MCF 10A (cell line): ENCODE measurements around the gene ADGRA3. TPM values are rescaled to one million over a fixed set of nuclear protein-coding genes. Genes with fewer than 3 reads are reported as not detected.

ENCODE experiments used
- BruUV-seq: library from RNA; stranded (reverse); fragments of 400-500 nt; replicated peaks from 2 replicates; lab custom pipeline; 2021; lab: Mats Ljungman, UMichigan
- CTCF ChIA-PET: fragments of 300-600 bp; sonication (Branson Sonifier 250); formaldehyde crosslinking; extraction: SDS; loops from one replicate; lab custom pipeline; 2021; ENCODE audit warnings: antibody characterized with exemption, inconsistent platforms; lab: Yijun Ruan, JAX
- POLR2A ChIA-PET: fragments of 300-600, 350-650 bp; sonication (Branson Sonifier 250); formaldehyde crosslinking; extraction: SDS; loops from one replicate; lab custom pipeline; 2020; ENCODE audit warnings: antibody characterized with exemption, inconsistent platforms; lab: Yijun Ruan, JAX
- DNase-seq: peaks from one replicate; pipeline ENCODE4 v3.0.0-alpha.2; 2018; ENCODE audit not compliant: unreplicated experiment
- H3K27ac Mint-ChIP-seq: one replicate; pipeline ENCODE4 v1.8.0; 2022; ENCODE audit warnings: mild to moderate bottlenecking, low read depth, mixed read lengths; ENCODE audit not compliant: unreplicated experiment
- H3K27me3 Mint-ChIP-seq: one replicate; pipeline ENCODE4 v1.8.0; 2022; ENCODE audit warnings: mixed read lengths; ENCODE audit not compliant: insufficient read depth, unreplicated experiment
- H3K36me3 Mint-ChIP-seq: one replicate; pipeline ENCODE4 v1.8.0; 2022; ENCODE audit warnings: mild to moderate bottlenecking, moderate library complexity, mixed read lengths; ENCODE audit not compliant: insufficient read depth, unreplicated experiment
- H3K4me1 Mint-ChIP-seq: one replicate; pipeline ENCODE4 v1.8.0; 2022; ENCODE audit warnings: mixed read lengths; ENCODE audit not compliant: insufficient read depth, unreplicated experiment
- H3K4me3 Mint-ChIP-seq: one replicate; pipeline ENCODE4 v1.8.0; 2022; ENCODE audit warnings: mild to moderate bottlenecking, moderate library complexity, mixed read lengths; ENCODE audit not compliant: unreplicated experiment
- H3K9me3 Mint-ChIP-seq: one replicate; pipeline ENCODE4 v1.8.0; 2022; ENCODE audit warnings: mixed read lengths; ENCODE audit not compliant: unreplicated experiment
- CTCF ChIP-seq: fragments of 200-600 bp; IDR thresholded peaks from one replicate; pipeline ENCODE4 v1.8.0; 2022; ENCODE audit warnings: antibody characterized with exemption, mild to moderate bottlenecking; ENCODE audit not compliant: unreplicated experiment
- intact Hi-C: fragments of 100-400 bp; cut with micrococcal nuclease; formaldehyde crosslinking; loops from 2 replicates; pipeline ENCODE4 v1.14.1; 2022
- total RNA-seq: library from RNA; stranded (reverse); gene quantifications from 2 replicates; pipeline ENCODE4 v1.2.3, GENCODE V29; 2022

ADGRA3 gene
- total RNA-seq, 1 experiment from 2014 or later, result 25.2 TPM

- intact Hi-C loops, result loop anchor here (5.0 kb wide), 1 partner anchor 77 kb away; the partner anchor contains the start of gene ADGRA3
- ChIA-PET POLR2A (interaction anchor here (0.7 to 1.0 kb wide), 2 partner anchors 167 to 783 kb away, joined by 3 read pairs; no protein-coding TSS in a partner anchor), CTCF (no interaction called here)
- no peak overlapping the region for H3K4me3 Mint-ChIP-seq
- TF ChIP-seq CTCF, result no peak
- H3K27me3 Mint-ChIP-seq, result no peaks in the 10 kb centered on the region
- H3K9me3 Mint-ChIP-seq, result no peaks in the 10 kb centered on the region
- no peak for DNase-seq
- peaks cover 28% of the 10 kb centered on the region for H3K36me3 Mint-ChIP-seq
- no peaks in the 10 kb centered on the region for H3K4me1 Mint-ChIP-seq
- H3K27ac Mint-ChIP-seq, result no peak overlapping the region
- BruUV-seq, result no TSS peak
Observed at GRCh38 chr4:22439947-22440346, 75.9 kb downstream of the ADGRA3 start.

- H3K27me3 Mint-ChIP-seq, result no peaks in the 10 kb centered on the region
- H3K4me3 Mint-ChIP-seq, result no peak overlapping the region
- POLR2A ChIA-PET, result interaction anchor here (0.7 to 1.5 kb wide), 3 partner anchors 10 to 79 kb away, joined by 4 to 9 read pairs (median 5); no protein-coding TSS in a partner anchor
- peaks cover 9% of the 10 kb centered on the region for H3K36me3 Mint-ChIP-seq
- DNase-seq, result no peak
- intact Hi-C loops, result loop anchor here (1.0 to 5.0 kb wide), 2 partner anchors 82 to 172 kb away; partner anchors contain the start of gene ADGRA3
- no peak for TF ChIP-seq CTCF
- no TSS peak for BruUV-seq
- H3K4me1 Mint-ChIP-seq, result no peaks in the 10 kb centered on the region
- no peak overlapping the region for H3K27ac Mint-ChIP-seq
- CTCF ChIA-PET, result interaction anchor here (0.6 to 2.2 kb wide), 11 partner anchors 8 to 406 kb away, joined by 3 to 13 read pairs (median 4); no protein-coding TSS in a partner anchor
- H3K9me3 Mint-ChIP-seq, result no peaks in the 10 kb centered on the region
Observed at GRCh38 chr4:22435652-22436051, 80.2 kb downstream of the ADGRA3 start.

- no peak overlapping the region for H3K27ac Mint-ChIP-seq
- peaks cover 16% of the 10 kb centered on the region for H3K36me3 Mint-ChIP-seq
- peak; percentile 32 for TF ChIP-seq CTCF
- DNase-seq, result peak; percentile 54
- H3K4me1 Mint-ChIP-seq, result no peaks in the 10 kb centered on the region
- H3K27me3 Mint-ChIP-seq, result no peaks in the 10 kb centered on the region
- POLR2A ChIA-PET, result interaction anchor here (0.7 to 1.5 kb wide), 3 partner anchors 10 to 80 kb away, joined by 4 to 9 read pairs (median 5); no protein-coding TSS in a partner anchor
- no peak overlapping the region for H3K4me3 Mint-ChIP-seq
- CTCF ChIA-PET, result interaction anchor here (0.6 to 2.2 kb wide), 16 partner anchors 9 to 407 kb away, joined by 3 to 13 read pairs (median 3); no protein-coding TSS in a partner anchor
- BruUV-seq, result no TSS peak
- intact Hi-C loops, result loop anchor here (1.0 to 5.0 kb wide), 2 partner anchors 82 to 172 kb away; partner anchors contain the start of gene ADGRA3
- H3K9me3 Mint-ChIP-seq, result no peaks in the 10 kb centered on the region
Observed at GRCh38 chr4:22434895-22435294, 81.0 kb downstream of the ADGRA3 start.

- intact Hi-C loops, result no loop called here
- H3K36me3 Mint-ChIP-seq, result peaks cover 31% of the 10 kb centered on the region
- no peaks in the 10 kb centered on the region for H3K27me3 Mint-ChIP-seq
- no peak overlapping the region for H3K27ac Mint-ChIP-seq
- ChIA-PET CTCF (interaction anchor here (0.7 kb wide), 1 partner anchor 24 kb away, joined by 3 read pairs; no protein-coding TSS in a partner anchor), POLR2A (interaction anchor here (0.6 kb wide), 1 partner anchor 52 kb away, joined by 3 read pairs; no protein-coding TSS in a partner anchor)
- no peaks in the 10 kb centered on the region for H3K4me1 Mint-ChIP-seq
- H3K9me3 Mint-ChIP-seq, result no peaks in the 10 kb centered on the region
- no peak for DNase-seq
- TF ChIP-seq CTCF, result no peak
- BruUV-seq, result no TSS peak
- H3K4me3 Mint-ChIP-seq, result no peak overlapping the region
Observed at GRCh38 chr4:22430626-22431025, 85.2 kb downstream of the ADGRA3 start.
